ENCODE results near the gene CNOT6.

The CNOT6 gene

GRCh38 chr5:180611140-180611850 lies 117.1 kb downstream of the CNOT6 start:
- Histone ChIP-seq H3K4me3 (ENCODE audit: low read length) (no peak overlapping the region), H3K9ac (ENCODE audit: low read length) (no peak overlapping the region), H3K4me1 (ENCODE audit: control insufficient read depth, insufficient read depth, low read length) (no peaks in the 10 kb centered on the region), H3K36me3 (ENCODE audit: control insufficient read depth, insufficient read depth, low read length) (no peaks in the 10 kb centered on the region), H3K27ac (ENCODE audit: low read depth, low read length) (no peak overlapping the region), H3K27me3 (ENCODE audit: control insufficient read depth, insufficient read depth, low read length) (no peaks in the 10 kb centered on the region)

DNA sequence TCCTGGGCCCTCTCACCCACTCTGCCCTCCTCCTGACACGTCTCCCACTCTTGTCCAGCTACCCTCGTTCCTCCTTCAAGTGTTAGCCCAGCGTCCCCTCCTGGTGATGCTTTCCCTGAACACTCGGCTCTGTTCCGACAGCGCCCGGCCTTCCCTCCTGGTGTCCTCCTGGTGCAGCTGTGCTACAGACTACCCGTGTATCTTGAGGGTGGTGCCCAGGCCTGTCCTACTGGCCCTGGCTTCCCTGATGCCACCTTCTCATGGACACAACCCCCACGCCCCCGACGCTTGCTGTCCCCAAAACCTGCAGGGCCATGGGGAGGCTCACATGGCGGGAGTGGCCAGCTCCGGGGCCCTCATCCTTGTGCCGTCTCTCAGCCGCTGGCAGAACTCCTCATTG lies 118.5 kb downstream of the CNOT6 start:
- Histone ChIP-seq H3K4me1 (ENCODE audit: control insufficient read depth, insufficient read depth, low read length) (no peaks in the 10 kb centered on the region), H3K9ac (ENCODE audit: low read length) (no peak overlapping the region), H3K4me3 (ENCODE audit: low read length) (no peak overlapping the region), H3K27ac (ENCODE audit: low read depth, low read length) (no peak overlapping the region), H3K27me3 (ENCODE audit: control insufficient read depth, insufficient read depth, low read length) (no peaks in the 10 kb centered on the region), H3K36me3 (ENCODE audit: control insufficient read depth, insufficient read depth, low read length) (no peaks in the 10 kb centered on the region)

GRCh38 chr5:180613188-180613813 lies 119.1 kb downstream of the CNOT6 start:
- H3K27me3 ChIP-seq (ENCODE audit: control insufficient read depth, insufficient read depth, low read length), result no peaks in the 10 kb centered on the region
- H3K27ac ChIP-seq (ENCODE audit: low read depth, low read length), result no peak overlapping the region
- H3K9ac ChIP-seq (ENCODE audit: low read length), result no peak overlapping the region
- no peaks in the 10 kb centered on the region for H3K4me1 ChIP-seq (ENCODE audit: control insufficient read depth, insufficient read depth, low read length)
- H3K36me3 ChIP-seq (ENCODE audit: control insufficient read depth, insufficient read depth, low read length), result no peaks in the 10 kb centered on the region
- no peak overlapping the region for H3K4me3 ChIP-seq (ENCODE audit: low read length)

DNA sequence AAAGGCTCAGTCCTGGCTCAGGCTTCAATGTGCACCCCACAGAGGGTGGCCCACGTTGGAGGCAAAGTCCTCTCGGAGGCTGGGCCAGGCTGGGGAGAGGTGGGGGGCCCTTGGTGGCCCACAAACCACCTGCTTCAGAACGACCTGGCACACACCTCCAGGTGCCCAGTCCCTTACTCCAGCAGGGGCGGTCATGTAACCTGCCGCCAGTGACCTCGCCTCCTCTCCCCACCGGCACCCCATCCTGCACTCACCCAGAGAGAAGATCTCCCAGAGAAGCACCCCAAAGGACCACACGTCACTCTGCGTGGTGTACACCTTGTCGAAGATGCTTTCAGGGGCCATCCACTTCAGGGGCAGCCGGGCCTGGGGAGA lies 119.6 kb downstream of the CNOT6 start:
- Histone ChIP-seq H3K9ac (ENCODE audit: low read length) (no peak overlapping the region), H3K27me3 (ENCODE audit: control insufficient read depth, insufficient read depth, low read length) (no peaks in the 10 kb centered on the region), H3K36me3 (ENCODE audit: control insufficient read depth, insufficient read depth, low read length) (no peaks in the 10 kb centered on the region), H3K4me3 (ENCODE audit: low read length) (no peak overlapping the region), H3K27ac (ENCODE audit: low read depth, low read length) (no peak overlapping the region), H3K4me1 (ENCODE audit: control insufficient read depth, insufficient read depth, low read length) (no peaks in the 10 kb centered on the region)

GRCh38 chr5:180618487-180618828 lies 124.3 kb downstream of the CNOT6 start:
- H3K36me3 ChIP-seq (ENCODE audit: control insufficient read depth, insufficient read depth, low read length), result no peaks in the 10 kb centered on the region
- H3K4me1 ChIP-seq (ENCODE audit: control insufficient read depth, insufficient read depth, low read length), result no peaks in the 10 kb centered on the region
- peak overlapping the region; percentile 21 for H3K4me3 ChIP-seq (ENCODE audit: low read length)
- H3K9ac ChIP-seq (ENCODE audit: low read length), result no peak overlapping the region
- no peak overlapping the region for H3K27ac ChIP-seq (ENCODE audit: low read depth, low read length)
- H3K27me3 ChIP-seq (ENCODE audit: control insufficient read depth, insufficient read depth, low read length), result no peaks in the 10 kb centered on the region

DNA sequence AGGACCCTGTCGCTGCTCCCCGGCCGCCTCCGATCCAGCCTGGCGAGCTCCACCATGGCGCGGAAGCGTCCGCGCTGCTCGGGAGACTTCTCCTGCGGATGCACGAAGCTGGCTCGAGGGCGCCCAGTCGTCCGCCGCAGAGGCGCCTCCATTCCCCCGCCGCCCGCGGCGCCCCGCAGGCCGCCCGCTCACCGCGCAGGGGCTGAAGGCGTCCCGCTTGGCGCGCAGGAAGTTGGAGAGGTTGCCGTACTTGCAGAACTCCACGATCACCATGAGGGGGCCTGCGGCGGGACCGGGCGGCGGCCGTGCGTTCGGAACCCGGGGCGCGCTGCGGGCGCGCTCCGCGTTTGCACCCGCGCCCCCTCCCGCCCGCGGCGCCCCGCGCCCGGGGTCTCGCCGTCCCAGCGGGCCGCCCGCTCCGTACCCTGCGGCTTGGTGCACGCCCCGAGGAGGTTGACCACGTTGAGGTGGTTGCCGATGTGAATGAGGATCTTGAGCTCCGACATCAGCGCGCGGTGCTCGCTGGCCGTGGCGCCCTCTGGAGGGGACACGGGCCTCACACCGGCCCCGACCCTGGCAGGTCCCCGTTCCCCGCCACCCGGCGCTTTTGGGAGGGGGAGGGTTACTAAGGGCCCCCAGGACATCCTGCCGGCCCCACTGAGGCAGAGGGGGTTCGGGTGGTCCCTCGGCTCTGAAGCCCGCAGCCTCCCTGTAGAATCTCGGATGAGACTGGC lies 124.8 kb downstream of the CNOT6 start:
- H3K9ac ChIP-seq (ENCODE audit: low read length), result no peak overlapping the region
- H3K4me3 ChIP-seq (ENCODE audit: low read length), result peak overlapping the region; percentile 21
- H3K27ac ChIP-seq (ENCODE audit: low read depth, low read length), result no peak overlapping the region
- no peaks in the 10 kb centered on the region for H3K4me1 ChIP-seq (ENCODE audit: control insufficient read depth, insufficient read depth, low read length)
- no peaks in the 10 kb centered on the region for H3K27me3 ChIP-seq (ENCODE audit: control insufficient read depth, insufficient read depth, low read length)
- H3K36me3 ChIP-seq (ENCODE audit: control insufficient read depth, insufficient read depth, low read length), result no peaks in the 10 kb centered on the region

GRCh38 chr5:180619563-180619915 lies 125.4 kb downstream of the CNOT6 start:
- no peak overlapping the region for H3K4me3 ChIP-seq (ENCODE audit: low read length)
- no peak overlapping the region for H3K27ac ChIP-seq (ENCODE audit: low read depth, low read length)
- no peaks in the 10 kb centered on the region for H3K4me1 ChIP-seq (ENCODE audit: control insufficient read depth, insufficient read depth, low read length)
- no peaks in the 10 kb centered on the region for H3K36me3 ChIP-seq (ENCODE audit: control insufficient read depth, insufficient read depth, low read length)
- no peak overlapping the region for H3K9ac ChIP-seq (ENCODE audit: low read length)
- no peaks in the 10 kb centered on the region for H3K27me3 ChIP-seq (ENCODE audit: control insufficient read depth, insufficient read depth, low read length)

DNA sequence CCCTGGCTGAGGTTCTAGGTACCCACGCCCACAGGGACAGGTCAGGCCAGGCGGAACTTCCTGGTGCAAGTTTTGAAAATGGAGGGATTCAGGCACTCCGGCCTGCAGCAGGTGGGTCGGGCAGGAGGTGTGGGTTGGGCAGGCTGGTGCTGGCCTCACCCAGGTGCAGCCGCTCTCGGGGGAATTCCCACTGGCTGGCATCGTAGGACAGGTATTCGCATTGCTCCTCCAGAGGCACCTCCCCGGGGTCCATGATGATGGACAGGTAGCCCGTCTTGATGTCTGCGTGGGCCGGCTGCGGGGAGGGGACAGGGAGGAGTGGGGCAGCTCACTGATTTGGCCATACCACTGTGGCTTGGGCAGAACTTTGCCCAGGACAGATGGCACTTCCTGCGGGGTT lies 125.8 kb downstream of the CNOT6 start:
- Histone ChIP-seq H3K27ac (ENCODE audit: low read depth, low read length) (no peak overlapping the region), H3K4me1 (ENCODE audit: control insufficient read depth, insufficient read depth, low read length) (no peaks in the 10 kb centered on the region), H3K4me3 (ENCODE audit: low read length) (no peak overlapping the region), H3K9ac (ENCODE audit: low read length) (no peak overlapping the region), H3K27me3 (ENCODE audit: control insufficient read depth, insufficient read depth, low read length) (no peaks in the 10 kb centered on the region), H3K36me3 (ENCODE audit: control insufficient read depth, insufficient read depth, low read length) (no peaks in the 10 kb centered on the region)

DNA sequence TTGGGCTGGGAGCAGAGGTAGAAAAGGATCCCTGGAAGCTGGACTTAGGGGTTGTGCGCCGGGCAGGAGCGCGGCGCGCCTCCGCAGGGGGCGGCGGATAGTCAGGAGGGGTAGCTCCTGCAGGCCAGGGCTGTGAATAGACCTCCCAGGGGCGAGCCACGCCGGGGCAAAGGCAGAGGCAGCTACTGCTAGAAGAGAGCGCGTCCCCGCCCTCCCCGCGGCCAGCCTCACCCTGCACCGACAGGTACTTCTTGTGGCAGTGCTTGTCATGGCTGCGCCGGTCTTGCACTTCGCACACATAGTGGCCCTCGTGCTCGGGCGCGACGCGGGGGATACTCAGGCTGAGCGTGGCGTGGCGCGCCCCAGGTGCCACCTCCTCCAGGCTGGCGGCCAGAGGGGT lies 127.1 kb downstream of the CNOT6 start:
- H3K4me1 ChIP-seq (ENCODE audit: control insufficient read depth, insufficient read depth, low read length), result no peaks in the 10 kb centered on the region
- H3K9ac ChIP-seq (ENCODE audit: low read length), result no peak overlapping the region
- H3K27ac ChIP-seq (ENCODE audit: low read depth, low read length), result no peak overlapping the region
- no peak overlapping the region for H3K4me3 ChIP-seq (ENCODE audit: low read length)
- H3K27me3 ChIP-seq (ENCODE audit: control insufficient read depth, insufficient read depth, low read length), result no peaks in the 10 kb centered on the region
- no peaks in the 10 kb centered on the region for H3K36me3 ChIP-seq (ENCODE audit: control insufficient read depth, insufficient read depth, low read length)

GRCh38 chr5:180622910-180623309 lies 128.7 kb downstream of the CNOT6 start:
- Histone ChIP-seq H3K4me1 (ENCODE audit: control insufficient read depth, insufficient read depth, low read length) (no peaks in the 10 kb centered on the region), H3K4me3 (ENCODE audit: low read length) (no peak overlapping the region), H3K9ac (ENCODE audit: low read length) (no peak overlapping the region), H3K27me3 (ENCODE audit: control insufficient read depth, insufficient read depth, low read length) (no peaks in the 10 kb centered on the region), H3K36me3 (ENCODE audit: control insufficient read depth, insufficient read depth, low read length) (no peaks in the 10 kb centered on the region), H3K27ac (ENCODE audit: low read depth, low read length) (no peak overlapping the region)

DNA sequence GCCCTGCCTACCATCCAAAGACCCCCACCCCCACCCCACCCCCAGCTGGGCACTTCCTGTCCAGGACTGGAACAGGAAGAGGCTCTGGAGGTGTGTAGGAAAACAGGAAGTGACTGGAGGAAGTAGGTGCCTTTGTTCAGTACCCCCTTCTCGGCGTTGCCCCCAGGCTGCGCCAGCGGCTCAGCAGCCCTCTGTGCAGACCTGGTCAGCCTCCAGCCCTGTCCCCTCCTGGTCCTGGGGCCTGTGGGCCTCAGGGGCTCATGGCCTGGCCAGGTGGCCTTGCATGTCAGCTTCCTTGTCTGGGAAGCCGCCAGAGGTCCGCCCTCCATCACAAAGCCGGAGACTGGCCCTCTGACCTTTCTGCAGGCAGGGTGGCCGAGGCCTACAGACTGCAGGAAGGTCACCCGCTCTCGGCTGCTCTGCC lies 129.2 kb downstream of the CNOT6 start:
- H3K27me3 ChIP-seq (ENCODE audit: control insufficient read depth, insufficient read depth, low read length), result no peaks in the 10 kb centered on the region
- no peaks in the 10 kb centered on the region for H3K36me3 ChIP-seq (ENCODE audit: control insufficient read depth, insufficient read depth, low read length)
- no peaks in the 10 kb centered on the region for H3K4me1 ChIP-seq (ENCODE audit: control insufficient read depth, insufficient read depth, low read length)
- H3K4me3 ChIP-seq (ENCODE audit: low read length), result no peak overlapping the region
- no peak overlapping the region for H3K9ac ChIP-seq (ENCODE audit: low read length)
- no peak overlapping the region for H3K27ac ChIP-seq (ENCODE audit: low read depth, low read length)

DNA sequence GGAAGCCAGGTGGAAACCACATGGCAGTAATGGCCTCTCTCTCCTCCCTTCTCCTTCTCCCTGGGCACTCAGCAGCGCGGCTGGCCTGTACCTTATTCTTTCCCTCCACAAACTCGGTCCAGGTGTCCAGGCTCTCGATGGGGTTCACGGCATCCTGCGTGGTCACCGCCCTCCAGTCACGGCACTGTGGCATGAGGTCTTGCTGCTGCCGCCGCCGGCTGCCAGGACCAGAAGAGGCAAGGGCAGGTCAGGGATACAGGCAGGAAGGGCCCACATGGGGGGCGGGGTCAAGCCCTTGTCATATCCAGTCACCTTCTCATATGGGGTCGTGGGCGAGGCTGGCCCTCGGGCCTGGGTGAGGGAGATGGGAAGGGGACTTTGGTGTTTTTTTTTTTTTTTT lies 129.7 kb downstream of the CNOT6 start:
- Histone ChIP-seq H3K9ac (ENCODE audit: low read length) (no peak overlapping the region), H3K4me3 (ENCODE audit: low read length) (no peak overlapping the region), H3K36me3 (ENCODE audit: control insufficient read depth, insufficient read depth, low read length) (no peaks in the 10 kb centered on the region), H3K4me1 (ENCODE audit: control insufficient read depth, insufficient read depth, low read length) (no peaks in the 10 kb centered on the region), H3K27me3 (ENCODE audit: control insufficient read depth, insufficient read depth, low read length) (no peaks in the 10 kb centered on the region), H3K27ac (ENCODE audit: low read depth, low read length) (no peak overlapping the region)

DNA sequence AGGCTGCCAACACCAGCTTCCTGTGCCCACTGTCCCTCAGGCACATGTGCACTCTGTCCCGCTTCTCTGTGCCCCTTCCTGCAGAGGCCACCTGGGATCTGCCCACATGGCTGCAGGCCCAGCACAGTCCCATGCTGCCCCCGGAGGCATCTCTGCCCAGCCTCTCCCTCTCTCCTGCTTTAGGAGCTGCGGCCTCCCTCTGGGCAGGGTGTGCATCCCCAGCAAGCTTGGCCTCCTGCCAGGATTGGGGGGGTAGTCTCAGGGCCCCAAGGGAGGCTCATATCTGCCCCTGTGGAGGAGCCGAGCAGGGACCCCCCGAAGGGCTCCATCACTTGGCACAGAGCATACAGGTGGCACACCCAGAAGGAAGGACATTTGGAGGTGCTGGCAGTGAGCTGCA lies 130.4 kb downstream of the CNOT6 start:
- no peak overlapping the region for H3K27ac ChIP-seq (ENCODE audit: low read depth, low read length)
- H3K4me1 ChIP-seq (ENCODE audit: control insufficient read depth, insufficient read depth, low read length), result no peaks in the 10 kb centered on the region
- no peak overlapping the region for H3K9ac ChIP-seq (ENCODE audit: low read length)
- no peak overlapping the region for H3K4me3 ChIP-seq (ENCODE audit: low read length)
- no peaks in the 10 kb centered on the region for H3K36me3 ChIP-seq (ENCODE audit: control insufficient read depth, insufficient read depth, low read length)
- no peaks in the 10 kb centered on the region for H3K27me3 ChIP-seq (ENCODE audit: control insufficient read depth, insufficient read depth, low read length)
